GM10266 (cell line): ENCODE data around the gene LRRC56.
A peak's percentile ranks its signal among the peaks of the same experiment; 100 is the strongest.

Source experiments
- DNase-seq: peaks from one replicate; pipeline ENCODE4 v3.0.0; 2012; ENCODE audit errors: extremely low spot score
- TF ChIP-seq, protein P1 (sequence below): IDR thresholded peaks from 2 replicates; pipeline ENCODE4 v1.5.1; 2012; ENCODE audit warnings: mild to moderate bottlenecking, low read depth; ENCODE audit not compliant: control insufficient read depth, insufficient read depth; ENCODE audit errors: missing control alignments

Gene LRRC56

GRCh38 chr11:550746-551085 lies 13.4 kb downstream of the LRRC56 start:
- DNase-seq, result no peak
- TF ChIP-seq, protein P1, sequence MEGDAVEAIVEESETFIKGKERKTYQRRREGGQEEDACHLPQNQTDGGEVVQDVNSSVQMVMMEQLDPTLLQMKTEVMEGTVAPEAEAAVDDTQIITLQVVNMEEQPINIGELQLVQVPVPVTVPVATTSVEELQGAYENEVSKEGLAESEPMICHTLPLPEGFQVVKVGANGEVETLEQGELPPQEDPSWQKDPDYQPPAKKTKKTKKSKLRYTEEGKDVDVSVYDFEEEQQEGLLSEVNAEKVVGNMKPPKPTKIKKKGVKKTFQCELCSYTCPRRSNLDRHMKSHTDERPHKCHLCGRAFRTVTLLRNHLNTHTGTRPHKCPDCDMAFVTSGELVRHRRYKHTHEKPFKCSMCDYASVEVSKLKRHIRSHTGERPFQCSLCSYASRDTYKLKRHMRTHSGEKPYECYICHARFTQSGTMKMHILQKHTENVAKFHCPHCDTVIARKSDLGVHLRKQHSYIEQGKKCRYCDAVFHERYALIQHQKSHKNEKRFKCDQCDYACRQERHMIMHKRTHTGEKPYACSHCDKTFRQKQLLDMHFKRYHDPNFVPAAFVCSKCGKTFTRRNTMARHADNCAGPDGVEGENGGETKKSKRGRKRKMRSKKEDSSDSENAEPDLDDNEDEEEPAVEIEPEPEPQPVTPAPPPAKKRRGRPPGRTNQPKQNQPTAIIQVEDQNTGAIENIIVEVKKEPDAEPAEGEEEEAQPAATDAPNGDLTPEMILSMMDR, result no peak

DNA sequence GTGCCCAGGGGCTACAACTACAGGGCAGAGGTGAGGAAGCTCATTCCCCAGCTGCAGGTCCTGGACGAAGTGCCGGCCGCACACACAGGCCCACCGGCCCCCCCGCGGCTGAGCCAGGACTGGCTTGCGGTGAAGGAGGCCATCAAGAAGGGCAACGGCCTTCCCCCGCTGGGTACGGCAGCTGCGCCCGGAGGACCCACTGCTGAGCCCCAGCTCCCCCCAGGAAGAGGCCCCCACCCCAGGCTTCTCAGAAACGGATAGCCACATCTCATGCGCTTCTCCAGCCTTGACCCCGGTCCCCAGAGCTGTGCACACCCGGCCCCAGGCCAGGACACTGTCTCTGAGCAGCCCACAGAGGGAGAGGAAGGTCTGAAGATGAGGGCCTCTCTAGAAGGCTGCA lies 13.8 kb downstream of the LRRC56 start:
- TF ChIP-seq, protein P1, result no peak
- no peak for DNase-seq

- TF ChIP-seq, protein P1, result no peak
- DNase-seq, result no peak
Measured at GRCh38 chr11:551596-551995, 14.3 kb downstream of the LRRC56 start.

- DNase-seq, result no peak
- TF ChIP-seq, protein P1, result no peak
Measured at GRCh38 chr11:553083-553987, 16.0 kb downstream of the LRRC56 start.

GRCh38 chr11:553988-554340 lies 16.6 kb downstream of the LRRC56 start:
- no peak for DNase-seq

DNA sequence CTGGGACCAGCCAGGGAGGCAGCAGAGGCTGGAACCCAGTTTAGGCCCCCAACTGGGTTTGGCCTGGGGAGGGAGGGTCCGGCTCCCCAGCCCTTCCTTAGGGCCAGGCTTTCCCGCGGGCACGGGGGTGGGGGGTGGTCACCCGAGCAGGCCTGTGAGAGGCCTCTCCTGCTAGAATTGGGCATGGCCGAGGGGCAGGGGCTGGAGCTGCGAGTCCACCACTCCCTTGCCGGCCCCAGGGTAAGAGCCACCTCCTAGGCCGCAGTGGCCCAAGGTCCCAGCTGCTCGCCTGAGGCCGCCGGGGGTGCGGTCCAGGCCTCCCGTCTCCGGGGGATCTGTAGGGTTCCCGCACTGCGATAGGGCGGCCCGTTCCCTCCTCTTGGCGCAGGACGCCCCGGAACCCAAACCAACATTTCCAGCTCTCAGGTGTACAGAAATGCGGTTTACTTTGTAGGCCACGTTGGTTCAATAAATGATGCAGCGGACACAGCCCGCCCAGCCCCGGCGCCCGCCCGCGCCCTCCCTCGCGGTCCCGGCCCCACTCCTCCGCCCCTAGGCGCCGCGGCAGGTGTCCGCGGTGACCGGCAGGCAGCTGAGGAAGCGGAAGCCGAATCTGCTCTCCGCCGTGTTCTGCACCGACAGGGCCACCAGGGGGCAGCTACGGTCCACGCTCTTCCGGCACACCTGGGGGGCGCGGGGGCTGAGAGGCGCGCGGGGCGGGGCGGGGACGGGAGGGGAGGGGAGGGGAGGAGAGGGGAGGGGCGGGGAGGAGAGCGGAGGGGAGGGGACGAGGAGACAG lies 17.3 kb downstream of the LRRC56 start:
- DNase-seq, result peak; percentile 95
- TF ChIP-seq, protein P1, result peak; percentile 92

More at GRCh38 chr11:553988-554340, 16.6 kb downstream of the LRRC56 start:
- TF ChIP-seq, protein P1, result no peak
